HG03066 (cell line): ENCODE results near the gene IQGAP2.

Experiments used
- ATAC-seq: cut with Tn5 transposase; IDR thresholded peaks from one replicate; pipeline ENCODE4 v1.9.1; 2021; ENCODE audit warnings: low read depth; ENCODE audit not compliant: unreplicated experiment

The IQGAP2 gene

GRCh38 chr5:76384189-76384588, 18.9 kb upstream of the IQGAP2 start:
- ATAC-seq, result no peak

- no peak for ATAC-seq
These were observed 18.4 kb upstream of the IQGAP2 start for GRCh38 chr5:76384705-76385104.

GRCh38 chr5:76385540-76385939, 17.5 kb upstream of the IQGAP2 start:
- ATAC-seq, result no peak

GRCh38 chr5:76386360-76386759, 16.7 kb upstream of the IQGAP2 start:
- no peak for ATAC-seq

GRCh38 chr5:76388236-76388635, 14.8 kb upstream of the IQGAP2 start:
- no peak for ATAC-seq

- no peak for ATAC-seq
These were observed 14.1 kb upstream of the IQGAP2 start for GRCh38 chr5:76388791-76389512.

- no peak for ATAC-seq
These were observed 13.5 kb upstream of the IQGAP2 start for GRCh38 chr5:76389513-76390154.

- no peak for ATAC-seq
These were observed 12.1 kb upstream of the IQGAP2 start for GRCh38 chr5:76391014-76391413.

- no peak for ATAC-seq
These were observed 9.9 kb upstream of the IQGAP2 start for GRCh38 chr5:76393035-76393680.

- ATAC-seq, result no peak
These were observed 5.9 kb upstream of the IQGAP2 start for GRCh38 chr5:76397200-76397599.

GRCh38 chr5:76399268-76399667, 3.8 kb upstream of the IQGAP2 start:
- ATAC-seq, result no peak

GRCh38 chr5:76400466-76400865, 2.6 kb upstream of the IQGAP2 start:
- ATAC-seq, result no peak

GRCh38 chr5:76401801-76402250, 1.3 kb upstream of the IQGAP2 start:
- no peak for ATAC-seq

GRCh38 chr5:76402251-76402885, 717 bp upstream of the IQGAP2 start:
- peak; percentile 47 for ATAC-seq

- ATAC-seq, result no peak
These were observed 709 bp downstream of the IQGAP2 start for GRCh38 chr5:76403766-76404222.

- ATAC-seq, result peak; percentile 14
These were observed 1.4 kb downstream of the IQGAP2 start for GRCh38 chr5:76404223-76405211.

- ATAC-seq, result no peak
These were observed 2.9 kb downstream of the IQGAP2 start for GRCh38 chr5:76406014-76406413.

- ATAC-seq, result no peak
These were observed 3.6 kb downstream of the IQGAP2 start for GRCh38 chr5:76406673-76407072.

- no peak for ATAC-seq
These were observed 5.1 kb downstream of the IQGAP2 start for GRCh38 chr5:76408104-76408654.

GRCh38 chr5:76412511-76412910, 9.4 kb downstream of the IQGAP2 start:
- ATAC-seq, result no peak
